ENCODE results near the gene TSEN15. TPM values are rescaled to one million over a fixed set of nuclear protein-coding genes. Genes with fewer than 3 reads are reported as not detected.

TSEN15 gene
- total RNA-seq, 1 donor from 2014 or later, result 22.4 TPM

GRCh38 chr1:184030433-184031091 lies 21.0 kb upstream of the TSEN15 start:
- Mint-ChIP-seq H3K9me3 (ENCODE audit: low read depth) (no peaks in the 10 kb centered on the region), H3K4me1 (ENCODE audit: low read depth) (no peaks in the 10 kb centered on the region), H3K4me3 (ENCODE audit: low read depth) (no peak overlapping the region), H3K36me3 (ENCODE audit: insufficient read depth) (no peaks in the 10 kb centered on the region), H3K27me3 (peaks cover 49% of the 10 kb centered on the region), H3K27ac (no peak overlapping the region)
- DNase-seq (ENCODE audit: low spot score, unreplicated experiment), result no peak
- TF ChIP-seq CTCF (IDR thresholded peaks at IDR 0.05; ENCODE audit: unreplicated experiment), result no peak

GRCh38 chr1:184031092-184031408 lies 20.5 kb upstream of the TSEN15 start:
- no peak for DNase-seq (ENCODE audit: low spot score, unreplicated experiment)
- Mint-ChIP-seq H3K4me3 (ENCODE audit: low read depth) (no peak overlapping the region), H3K36me3 (ENCODE audit: insufficient read depth) (no peaks in the 10 kb centered on the region), H3K9me3 (ENCODE audit: low read depth) (no peaks in the 10 kb centered on the region), H3K27me3 (peaks cover 54% of the 10 kb centered on the region), H3K4me1 (ENCODE audit: low read depth) (no peaks in the 10 kb centered on the region), H3K27ac (no peak overlapping the region)
- TF ChIP-seq CTCF (IDR thresholded peaks at IDR 0.05; ENCODE audit: unreplicated experiment), result no peak

GRCh38 chr1:184031409-184032107 lies 20.0 kb upstream of the TSEN15 start:
- H3K4me3 Mint-ChIP-seq (ENCODE audit: low read depth), result no peak overlapping the region
- no peaks in the 10 kb centered on the region for H3K4me1 Mint-ChIP-seq (ENCODE audit: low read depth)
- H3K27me3 Mint-ChIP-seq, result peaks cover 56% of the 10 kb centered on the region
- DNase-seq (ENCODE audit: low spot score, unreplicated experiment), result no peak
- H3K9me3 Mint-ChIP-seq (ENCODE audit: low read depth), result no peaks in the 10 kb centered on the region
- no peaks in the 10 kb centered on the region for H3K36me3 Mint-ChIP-seq (ENCODE audit: insufficient read depth)
- H3K27ac Mint-ChIP-seq, result no peak overlapping the region
- TF ChIP-seq CTCF (IDR thresholded peaks at IDR 0.05; ENCODE audit: unreplicated experiment), result no peak

GRCh38 chr1:184032306-184032929 lies 19.1 kb upstream of the TSEN15 start:
- H3K4me1 Mint-ChIP-seq (ENCODE audit: low read depth), result no peaks in the 10 kb centered on the region
- no peak overlapping the region for H3K27ac Mint-ChIP-seq
- TF ChIP-seq CTCF (IDR thresholded peaks at IDR 0.05; ENCODE audit: unreplicated experiment), result no peak

GRCh38 chr1:184032930-184033418 lies 18.6 kb upstream of the TSEN15 start:
- no peak overlapping the region for H3K4me3 Mint-ChIP-seq (ENCODE audit: low read depth)
- no peaks in the 10 kb centered on the region for H3K36me3 Mint-ChIP-seq (ENCODE audit: insufficient read depth)
- H3K4me1 Mint-ChIP-seq (ENCODE audit: low read depth), result no peaks in the 10 kb centered on the region

More at GRCh38 chr1:184032306-184032929, 19.1 kb upstream of the TSEN15 start:
- H3K27me3 Mint-ChIP-seq, result peaks cover 53% of the 10 kb centered on the region
- DNase-seq (ENCODE audit: low spot score, unreplicated experiment), result no peak
- H3K4me3 Mint-ChIP-seq (ENCODE audit: low read depth), result no peak overlapping the region
- H3K9me3 Mint-ChIP-seq (ENCODE audit: low read depth), result no peaks in the 10 kb centered on the region
- H3K36me3 Mint-ChIP-seq (ENCODE audit: insufficient read depth), result no peaks in the 10 kb centered on the region

More at GRCh38 chr1:184032930-184033418, 18.6 kb upstream of the TSEN15 start:
- TF ChIP-seq CTCF (IDR thresholded peaks at IDR 0.05; ENCODE audit: unreplicated experiment), result no peak
- Mint-ChIP-seq H3K27ac (no peak overlapping the region), H3K27me3 (peaks cover 59% of the 10 kb centered on the region), H3K9me3 (ENCODE audit: low read depth) (no peaks in the 10 kb centered on the region)
- no peak for DNase-seq (ENCODE audit: low spot score, unreplicated experiment)

All from progenitor cell of endocrine pancreas (in vitro differentiated cells).